Activated naive CD4-positive, alpha-beta T cell treated with anti-CD3 and anti-CD28 coated beads for 36 hours (primary cell): ENCODE measurements around the gene RPL13. TPM values are rescaled to one million over a fixed set of nuclear protein-coding genes. Genes with fewer than 3 reads are reported as not detected.
"Not testable (repeated sequence)": the region's sequence is repeated elsewhere in the genome, so short reads cannot be mapped to it uniquely, and the experiment has no call there.

Experiments
- CTCF ChIA-PET: fragments of 350-600 bp; sonication (Branson Sonifier 250); formaldehyde crosslinking; loops from one replicate; lab custom pipeline; 2021; ENCODE audit warnings: antibody characterized with exemption; lab: Charles Lee
- DNase-seq: peaks from one replicate; pipeline ENCODE4 v3.0.0-alpha.2; 2020
- H3K27ac Mint-ChIP-seq: one replicate; pipeline ENCODE4 v1.8.0; 2021; ENCODE audit warnings: mild to moderate bottlenecking, mixed read lengths
- H3K27me3 Mint-ChIP-seq: one replicate; pipeline ENCODE4 v1.8.0; 2021; ENCODE audit warnings: low read depth, mixed read lengths
- H3K36me3 Mint-ChIP-seq: one replicate; pipeline ENCODE4 v1.8.0; 2021; ENCODE audit warnings: low read depth, mixed read lengths
- H3K4me1 Mint-ChIP-seq: one replicate; pipeline ENCODE4 v1.8.0; 2021; ENCODE audit warnings: low read depth, mixed read lengths
- H3K4me3 Mint-ChIP-seq: one replicate; pipeline ENCODE4 v1.8.0; 2021; ENCODE audit warnings: mild to moderate bottlenecking, moderate library complexity, mixed read lengths
- H3K9me3 Mint-ChIP-seq: one replicate; pipeline ENCODE4 v1.8.0; 2021; ENCODE audit warnings: mixed read lengths
- intact Hi-C: fragments of 100-400 bp; cut with micrococcal nuclease; formaldehyde crosslinking; loops from one replicate; pipeline ENCODE4 v1.15.1; 2023
- total RNA-seq, 2 experiments: library from RNA; stranded (reverse); gene quantifications; one replicate each; pipeline ENCODE4 v1.2.3, GENCODE V29; 2021

The RPL13 gene
- total RNA-seq, 2 experiments from 2014 or later, result 3,875 to 3,899 TPM

DNA sequence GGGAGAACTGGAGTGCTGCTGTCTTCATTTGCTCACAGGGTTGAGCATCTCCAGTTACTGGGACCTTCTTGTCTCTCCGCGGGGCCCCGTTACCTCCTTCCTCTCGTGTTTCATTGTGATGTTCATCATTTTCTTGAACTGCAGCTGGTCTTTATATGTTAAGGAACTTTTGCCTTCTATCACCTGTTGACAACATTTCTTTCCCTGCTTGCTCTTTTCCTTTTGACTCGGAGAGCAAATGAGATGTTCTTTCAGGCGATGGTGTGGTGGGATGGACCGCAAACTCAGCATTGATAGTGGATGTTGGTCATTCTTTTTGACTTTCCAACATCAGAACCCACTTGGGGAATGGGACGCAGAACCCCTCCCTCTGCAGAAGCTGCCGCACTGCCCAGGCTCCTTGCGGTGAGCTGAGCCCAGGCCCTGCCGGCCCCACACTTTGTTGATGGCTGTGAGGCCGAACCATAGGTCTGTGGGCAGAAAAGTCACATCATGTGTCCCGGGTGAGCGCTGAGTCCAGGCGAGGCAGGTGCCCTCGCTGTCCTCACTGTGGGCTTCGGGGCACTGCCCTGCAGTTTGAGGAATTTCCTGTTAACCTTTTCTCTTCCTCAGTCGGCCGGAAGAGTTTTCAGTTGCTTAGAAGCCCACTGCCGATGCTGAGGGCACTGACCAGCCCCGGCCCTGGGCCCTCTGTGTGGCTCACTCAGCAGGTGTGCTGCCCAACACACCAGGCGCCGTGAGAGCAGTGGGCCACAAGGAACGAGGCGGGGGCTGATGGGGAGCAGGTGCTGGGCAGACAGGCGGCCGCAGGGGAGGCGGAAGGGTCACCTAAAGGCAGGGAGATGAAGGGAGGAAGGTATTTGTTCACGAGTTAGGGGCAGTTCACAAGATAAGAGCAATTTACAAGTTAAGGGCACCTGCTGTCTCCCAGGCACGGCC is 7.4 kb downstream of the RPL13 start:
- H3K36me3 Mint-ChIP-seq, result peaks cover 18% of the 10 kb centered on the region
- H3K27ac Mint-ChIP-seq, result no peak overlapping the region
- CTCF ChIA-PET, result interaction anchor here (0.7 kb wide), 1 partner anchor 755 kb away, joined by 3 read pairs; no protein-coding TSS in a partner anchor
- H3K9me3 Mint-ChIP-seq, result no peaks in the 10 kb centered on the region
- DNase-seq, result no peak
- peaks cover 41% of the 10 kb centered on the region for H3K4me1 Mint-ChIP-seq
- H3K27me3 Mint-ChIP-seq, result peaks cover 5% of the 10 kb centered on the region
- intact Hi-C loops, result no loop called here
- H3K4me3 Mint-ChIP-seq, result no peak overlapping the region

DNA sequence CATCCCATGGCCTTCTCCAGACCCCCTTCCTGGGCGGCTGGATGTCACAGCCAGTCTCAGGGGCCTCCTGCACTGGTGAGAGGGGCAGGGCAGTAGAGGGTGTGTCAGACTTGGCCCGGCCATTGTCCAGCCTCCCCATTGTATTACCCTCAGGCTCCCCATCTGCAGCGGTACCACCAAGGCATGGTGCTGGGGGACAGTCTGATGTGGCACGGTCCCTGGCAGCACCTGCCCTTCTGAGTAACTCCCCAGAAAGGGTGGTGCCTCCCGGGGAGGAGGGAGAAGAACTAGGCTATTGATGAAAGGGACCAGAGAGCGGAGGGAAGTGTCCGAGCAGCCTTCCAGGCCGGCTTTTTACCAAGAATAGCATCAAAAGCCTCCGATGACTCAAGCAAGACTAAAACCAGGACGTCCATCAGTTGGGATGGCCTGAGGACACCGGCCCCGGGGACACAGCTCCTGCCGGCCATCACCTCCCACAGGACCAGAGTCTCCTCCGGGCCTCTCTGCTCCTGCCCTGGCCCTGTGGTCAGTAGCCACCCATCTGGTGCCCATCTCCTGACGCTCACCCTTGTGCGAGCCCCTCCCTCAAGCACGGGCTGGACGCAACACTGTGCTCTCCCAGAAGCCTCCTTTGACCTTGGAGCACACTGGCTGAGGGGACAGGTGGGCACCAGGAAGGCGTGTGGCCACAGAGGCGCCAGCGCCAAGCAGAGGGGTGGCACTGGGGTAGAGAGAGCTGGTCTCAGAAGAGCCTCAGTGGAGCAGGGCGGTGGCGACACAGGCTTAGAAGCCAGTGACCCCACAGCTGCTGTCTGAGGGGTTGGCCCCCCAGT is 9.2 kb downstream of the RPL13 start:
- peaks cover 11% of the 10 kb centered on the region for H3K27me3 Mint-ChIP-seq
- peaks cover 28% of the 10 kb centered on the region for H3K4me1 Mint-ChIP-seq
- H3K9me3 Mint-ChIP-seq, result no peaks in the 10 kb centered on the region
- intact Hi-C loops, result no loop called here
- H3K36me3 Mint-ChIP-seq, result peaks cover 3% of the 10 kb centered on the region
- no peak overlapping the region for H3K27ac Mint-ChIP-seq
- no peak for DNase-seq
- H3K4me3 Mint-ChIP-seq, result no peak overlapping the region
- CTCF ChIA-PET, result interaction anchor here (0.6 kb wide), 1 partner anchor 136 kb away, joined by 4 read pairs; no protein-coding TSS in a partner anchor

DNA sequence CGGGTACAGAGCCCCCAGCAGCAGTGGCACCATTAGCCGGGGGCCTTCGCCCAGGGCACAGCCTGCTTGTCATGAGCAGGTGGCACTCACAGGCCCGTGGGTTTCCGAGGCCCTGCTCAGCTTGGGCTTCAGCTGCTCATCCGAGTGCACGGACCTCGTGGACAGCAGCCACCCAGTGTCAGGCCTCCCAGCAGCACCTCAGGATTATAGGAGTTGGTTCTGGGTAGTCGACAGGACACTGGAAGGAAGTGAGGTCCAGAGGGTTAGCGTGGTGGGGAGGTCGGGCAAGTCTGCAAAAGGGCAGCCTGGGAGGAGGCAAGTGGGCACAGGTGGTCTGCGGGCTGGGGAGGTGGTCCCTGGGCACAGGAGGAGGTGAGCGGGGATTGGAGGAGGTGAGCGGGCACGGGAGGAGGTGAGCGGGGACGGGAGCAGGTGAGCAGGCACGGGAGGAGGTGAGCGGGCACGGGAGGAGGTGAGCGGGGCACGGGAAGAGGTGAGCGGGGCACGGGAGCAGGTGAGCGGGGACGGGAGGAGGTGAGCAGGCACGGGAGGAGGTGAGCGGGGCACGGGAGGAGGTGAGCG is 10.0 kb downstream of the RPL13 start:
- peaks cover 11% of the 10 kb centered on the region for H3K27me3 Mint-ChIP-seq
- DNase-seq, result no peak
- H3K4me3 Mint-ChIP-seq, result no peak overlapping the region
- no peaks in the 10 kb centered on the region for H3K36me3 Mint-ChIP-seq
- intact Hi-C loops, result no loop called here
- H3K27ac Mint-ChIP-seq, result no peak overlapping the region
- no peaks in the 10 kb centered on the region for H3K9me3 Mint-ChIP-seq
- CTCF ChIA-PET, result no interaction called here
- H3K4me1 Mint-ChIP-seq, result peaks cover 21% of the 10 kb centered on the region

DNA sequence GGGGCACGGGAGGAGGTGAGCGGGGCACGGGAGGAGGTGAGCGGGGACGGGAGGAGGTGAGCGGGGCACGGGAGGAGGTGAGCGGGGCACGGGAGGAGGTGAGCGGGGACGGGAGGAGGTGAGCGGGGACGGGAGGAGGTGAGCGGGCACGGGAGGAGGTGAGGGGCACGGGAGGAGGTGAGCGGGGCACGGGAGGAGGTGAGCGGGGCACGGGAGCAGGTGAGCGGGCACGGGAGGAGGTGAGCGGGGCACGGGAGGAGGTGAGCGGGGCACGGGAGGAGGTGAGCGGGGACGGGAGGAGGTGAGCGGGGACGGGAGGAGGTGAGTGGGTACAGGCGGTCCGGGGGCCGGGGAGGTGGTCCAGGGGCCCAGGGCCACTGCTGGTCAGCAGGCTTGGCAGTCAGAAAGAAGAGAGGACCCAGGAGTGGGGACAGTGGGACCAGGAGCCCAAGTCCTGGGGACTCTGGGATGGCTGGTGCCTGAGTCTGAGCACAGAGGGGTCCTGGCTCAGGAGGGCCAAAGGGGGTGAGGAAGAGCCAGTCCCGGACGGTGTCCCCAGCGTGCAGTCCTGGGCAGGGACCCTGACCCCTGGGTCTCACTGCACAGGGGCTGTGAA is 10.6 kb downstream of the RPL13 start:
- H3K27me3 Mint-ChIP-seq, result peaks cover 11% of the 10 kb centered on the region
- intact Hi-C loops, CTCF ChIA-PET, H3K4me3 Mint-ChIP-seq, H3K27ac Mint-ChIP-seq, H3K9me3 Mint-ChIP-seq, H3K36me3 Mint-ChIP-seq, DNase-seq: not testable (repeated sequence)
- peaks cover 15% of the 10 kb centered on the region for H3K4me1 Mint-ChIP-seq

DNA sequence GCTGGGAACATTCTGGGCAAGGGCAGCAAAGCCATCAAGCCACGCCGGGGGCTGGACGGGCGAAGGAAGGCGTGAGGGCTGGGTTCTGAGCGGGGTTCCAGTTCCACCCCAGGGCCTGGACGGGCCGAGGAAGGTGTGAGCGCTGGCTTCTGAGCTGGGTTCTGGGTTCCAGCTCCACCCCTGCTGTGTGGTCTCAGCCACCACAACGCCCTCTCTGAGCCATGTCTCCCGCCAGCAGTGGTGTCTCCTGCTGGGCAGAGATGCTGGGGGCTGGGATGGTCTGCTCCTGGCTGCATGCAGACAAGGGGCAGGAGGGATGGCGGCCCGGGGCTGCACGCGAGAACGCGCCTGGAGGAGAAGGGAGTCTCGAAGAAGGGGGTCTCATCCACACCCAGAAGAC is 11.2 kb downstream of the RPL13 start:
- intact Hi-C loops, result no loop called here
- peaks cover 11% of the 10 kb centered on the region for H3K27me3 Mint-ChIP-seq
- H3K4me1 Mint-ChIP-seq, result peaks cover 14% of the 10 kb centered on the region
- no peak overlapping the region for H3K27ac Mint-ChIP-seq
- no peaks in the 10 kb centered on the region for H3K9me3 Mint-ChIP-seq
- no peaks in the 10 kb centered on the region for H3K36me3 Mint-ChIP-seq
- CTCF ChIA-PET, result interaction anchor here (1.3 kb wide), 1 partner anchor 69 kb away, joined by 5 read pairs; no protein-coding TSS in a partner anchor
- H3K4me3 Mint-ChIP-seq, result no peak overlapping the region
- no peak for DNase-seq

DNA sequence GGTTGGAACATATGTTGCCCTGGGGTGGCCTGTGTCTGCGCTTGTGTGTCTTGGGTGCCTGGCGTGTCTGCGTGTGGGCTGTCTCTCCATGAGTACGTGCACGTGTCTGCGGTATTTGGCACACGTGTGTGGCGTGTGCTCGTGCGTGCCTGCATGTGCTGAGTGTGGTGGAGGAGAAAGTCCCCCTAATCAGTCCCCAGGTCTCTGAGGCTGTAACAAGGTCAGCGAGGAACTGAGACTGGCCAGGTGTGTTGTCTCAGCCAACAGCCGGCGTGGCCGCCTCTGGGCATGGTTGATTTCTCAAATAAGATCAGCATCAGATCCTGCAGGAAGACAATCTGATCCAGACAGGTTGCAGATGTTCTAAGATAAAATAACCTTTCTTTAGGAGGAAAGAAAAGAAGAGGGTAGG is 11.6 kb downstream of the RPL13 start:
- CTCF ChIA-PET, result interaction anchor here (1.3 kb wide), 1 partner anchor 69 kb away, joined by 5 read pairs; no protein-coding TSS in a partner anchor
- H3K9me3 Mint-ChIP-seq, result no peaks in the 10 kb centered on the region
- H3K36me3 Mint-ChIP-seq, result no peaks in the 10 kb centered on the region
- peaks cover 11% of the 10 kb centered on the region for H3K27me3 Mint-ChIP-seq
- no peak overlapping the region for H3K27ac Mint-ChIP-seq
- intact Hi-C loops, result no loop called here
- DNase-seq, result no peak
- H3K4me3 Mint-ChIP-seq, result no peak overlapping the region
- peaks cover 14% of the 10 kb centered on the region for H3K4me1 Mint-ChIP-seq

DNA sequence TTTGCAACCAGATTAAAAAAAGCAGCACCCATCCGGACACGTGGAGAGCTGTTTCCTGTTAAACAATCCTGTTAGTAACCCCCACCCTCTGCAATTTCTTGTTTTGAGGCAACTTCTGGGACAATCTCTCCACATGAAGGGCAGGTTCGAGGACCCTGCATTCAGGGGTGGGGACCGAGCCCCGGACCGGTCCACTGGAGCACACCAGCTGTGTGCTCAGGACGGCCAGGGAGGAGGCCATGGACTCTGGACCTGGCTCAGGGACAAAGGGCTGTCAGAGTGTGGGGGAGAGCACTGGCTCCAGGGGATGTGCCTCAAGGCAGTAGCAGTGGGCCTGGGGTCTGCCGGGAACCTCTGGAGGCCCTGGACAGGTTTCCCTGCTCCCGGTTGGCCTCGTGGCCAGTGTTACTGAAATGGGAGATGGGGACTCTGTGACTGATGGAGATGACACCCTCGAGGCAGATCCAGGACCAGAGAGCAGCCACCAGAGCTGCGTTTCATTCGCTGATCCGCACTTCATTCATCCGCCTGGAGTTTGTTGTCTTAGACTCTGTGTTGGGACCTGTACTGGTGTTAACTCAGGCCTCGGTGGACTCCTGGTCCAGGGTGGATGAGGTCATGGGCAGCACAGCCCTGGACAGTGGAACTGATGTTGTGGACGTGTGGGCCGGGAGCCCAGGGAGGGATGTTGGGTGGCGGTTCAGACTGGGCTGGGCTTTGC is 12.2 kb downstream of the RPL13 start:
- Mint-ChIP-seq H3K36me3 (no peaks in the 10 kb centered on the region), H3K9me3 (no peaks in the 10 kb centered on the region), H3K4me3 (no peak overlapping the region), H3K27me3 (peaks cover 11% of the 10 kb centered on the region), H3K4me1 (peaks cover 14% of the 10 kb centered on the region), H3K27ac (no peak overlapping the region)
- DNase-seq, result no peak
- intact Hi-C loops, result no loop called here
- CTCF ChIA-PET, result interaction anchor here (1.3 kb wide), 1 partner anchor 68 kb away, joined by 5 read pairs; no protein-coding TSS in a partner anchor

DNA sequence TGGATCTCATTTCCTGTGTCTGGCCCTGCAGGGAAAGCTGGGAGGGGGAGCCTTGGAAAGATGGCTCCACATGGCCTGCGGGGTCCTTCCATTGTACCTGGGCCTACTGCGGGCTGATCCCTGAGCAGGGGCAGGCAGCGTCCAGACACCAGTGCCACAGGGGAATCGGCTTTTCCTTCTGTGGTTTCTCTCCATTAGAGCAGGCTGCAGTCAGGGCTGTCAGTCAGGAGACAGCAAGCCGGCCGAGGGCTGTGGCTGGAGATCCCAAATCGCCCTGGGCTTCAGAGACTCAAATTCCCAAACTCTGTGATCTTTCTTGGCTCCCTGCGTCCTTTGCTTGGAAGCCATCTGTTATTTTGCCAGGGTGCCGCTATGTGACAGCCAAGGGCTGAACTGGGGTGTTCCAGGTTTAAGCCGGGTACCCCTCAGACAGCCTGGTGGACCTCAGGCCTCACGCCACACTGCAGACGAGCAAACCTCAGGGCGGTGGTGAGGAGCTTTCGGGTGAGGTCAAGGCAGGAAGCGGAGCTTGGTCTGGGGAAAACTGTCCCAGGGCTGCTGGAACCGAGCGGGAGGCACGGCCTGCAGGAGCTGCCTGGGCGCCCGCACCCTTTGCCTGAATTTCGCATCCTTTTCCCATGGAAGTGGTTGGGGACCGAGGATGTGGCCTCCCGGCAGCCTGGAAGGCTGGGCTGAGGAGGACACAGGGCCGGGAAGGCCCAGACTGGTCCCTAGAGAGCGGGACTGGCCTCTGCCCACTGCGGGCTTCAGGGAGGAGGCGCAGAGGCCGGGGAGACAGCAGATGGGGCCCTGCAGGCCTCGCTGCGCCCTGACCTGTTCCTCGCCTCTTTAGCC is 13.6 kb downstream of the RPL13 start:
- H3K4me3 Mint-ChIP-seq, result peak overlapping the region; percentile 38

DNA sequence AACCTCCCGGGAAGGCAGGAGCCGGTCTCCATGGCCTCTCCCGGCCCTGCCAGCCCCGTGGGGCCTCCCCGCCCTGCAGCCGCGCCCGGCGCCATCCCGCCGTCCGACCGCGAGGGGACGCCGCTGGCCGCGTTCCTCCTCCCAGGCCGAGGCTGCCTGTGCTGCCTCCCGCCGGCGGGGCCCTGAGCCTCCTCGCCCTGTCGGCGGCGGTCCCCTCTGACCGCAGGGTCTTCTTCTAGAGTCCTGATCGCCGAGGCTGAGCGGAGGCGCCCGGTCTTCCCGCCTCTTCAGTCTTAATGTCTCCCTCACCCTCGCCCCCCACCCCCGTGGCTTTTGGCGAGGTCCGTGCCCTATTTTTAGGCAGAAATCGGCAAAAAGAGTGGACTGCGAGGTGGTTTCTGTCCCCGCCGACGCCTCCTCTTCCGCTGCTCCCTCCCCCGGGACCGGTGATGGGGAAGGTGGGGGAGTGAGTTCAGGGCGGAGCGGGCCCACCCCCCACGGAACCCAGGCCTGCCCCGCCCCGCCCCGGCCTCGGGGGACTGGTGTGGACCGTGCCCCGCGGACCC is 14.3 kb downstream of the RPL13 start:
- intact Hi-C loops, result loop anchor here (1.0 to 5.0 kb wide), 3 partner anchors 67 to 288 kb away; no protein-coding TSS in a partner anchor
- H3K27me3 Mint-ChIP-seq, result peaks cover 11% of the 10 kb centered on the region
- CTCF ChIA-PET, result interaction anchor here (0.8 to 1.4 kb wide), 4 partner anchors 68 to 111 kb away, joined by 3 to 4 read pairs (median 4); partner anchors contain the start of gene CDK10

More for the DNA sequence above, 13.6 kb downstream of the RPL13 start:
- intact Hi-C loops, result loop anchor here (1.0 kb wide), 2 partner anchors 67 to 93 kb away; no protein-coding TSS in a partner anchor
- Mint-ChIP-seq H3K27ac (no peak overlapping the region), H3K27me3 (peaks cover 11% of the 10 kb centered on the region), H3K9me3 (no peaks in the 10 kb centered on the region), H3K4me1 (peaks cover 14% of the 10 kb centered on the region), H3K36me3 (no peaks in the 10 kb centered on the region)
- DNase-seq, result no peak
- CTCF ChIA-PET, result interaction anchor here (0.9 kb wide), 1 partner anchor 94 kb away, joined by 3 read pairs; no protein-coding TSS in a partner anchor

More for the DNA sequence above, 14.3 kb downstream of the RPL13 start:
- no peaks in the 10 kb centered on the region for H3K9me3 Mint-ChIP-seq
- DNase-seq, result peak; percentile 75
- H3K27ac Mint-ChIP-seq, result no peak overlapping the region
- peaks cover 14% of the 10 kb centered on the region for H3K4me1 Mint-ChIP-seq
- H3K36me3 Mint-ChIP-seq, result no peaks in the 10 kb centered on the region
- H3K4me3 Mint-ChIP-seq, result peak overlapping the region; percentile 51
